Retinal pigment epithelial cell (primary cell): ENCODE data around the gene EHBP1.

Source experiments
- DNase-seq: peaks from one replicate; pipeline ENCODE4 v3.0.0-alpha.2; 2010; ENCODE audit warnings: low read depth
- H3K4me3 ChIP-seq: 2 replicates; pipeline ENCODE4 v1.5.1; 2011; ENCODE audit warnings: mild to moderate bottlenecking, low read length, control low read depth, moderate library complexity
- TF ChIP-seq, protein P1 (sequence below): conservative IDR thresholded peaks from 2 replicates; pipeline ENCODE4 v1.5.1; 2011; ENCODE audit warnings: low read depth, low read length, control low read depth, inconsistent platforms

Gene EHBP1

DNA sequence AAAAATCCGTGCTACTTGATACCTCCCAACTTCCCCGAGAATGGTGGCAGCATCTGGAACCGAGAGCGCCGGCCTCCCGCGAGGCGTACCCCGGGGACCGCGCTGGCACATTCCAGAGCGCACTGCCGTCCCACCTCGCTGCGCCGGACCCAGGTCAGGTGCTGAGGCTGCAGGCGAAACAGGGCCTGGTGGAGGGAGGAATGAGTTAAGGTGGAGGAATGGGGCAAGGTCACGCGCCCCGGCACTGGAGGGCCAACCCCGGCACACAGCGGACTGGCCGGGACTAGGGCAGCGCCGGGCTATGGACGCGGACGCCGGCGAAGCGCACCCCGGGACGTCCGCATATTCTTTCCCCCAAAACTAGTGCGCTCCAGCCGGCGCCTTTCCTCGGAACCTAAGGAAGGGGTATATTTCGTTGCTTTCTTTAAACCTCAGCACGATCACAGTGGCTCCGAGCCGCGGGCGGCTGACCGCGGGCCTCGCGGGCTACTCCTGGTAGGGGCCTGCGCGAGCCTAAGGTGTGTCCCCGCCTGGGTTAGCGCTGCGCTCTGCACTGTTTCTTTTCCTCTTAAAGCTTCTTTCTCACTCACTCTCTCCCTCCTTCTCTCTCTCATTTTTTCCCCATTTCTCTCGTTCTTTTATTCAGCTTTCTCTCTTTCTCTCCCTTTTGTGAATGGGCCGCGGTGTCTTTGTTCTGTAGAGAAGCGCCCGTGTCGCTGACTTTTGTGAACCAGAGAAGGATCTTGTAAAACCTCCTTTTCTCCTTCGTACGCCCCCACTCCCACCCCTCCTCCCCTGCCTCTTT is 343.1 kb downstream of the EHBP1 start:
- DNase-seq = no peak
- peak overlapping the region; percentile 91 for H3K4me3 ChIP-seq
- TF ChIP-seq, protein P1, sequence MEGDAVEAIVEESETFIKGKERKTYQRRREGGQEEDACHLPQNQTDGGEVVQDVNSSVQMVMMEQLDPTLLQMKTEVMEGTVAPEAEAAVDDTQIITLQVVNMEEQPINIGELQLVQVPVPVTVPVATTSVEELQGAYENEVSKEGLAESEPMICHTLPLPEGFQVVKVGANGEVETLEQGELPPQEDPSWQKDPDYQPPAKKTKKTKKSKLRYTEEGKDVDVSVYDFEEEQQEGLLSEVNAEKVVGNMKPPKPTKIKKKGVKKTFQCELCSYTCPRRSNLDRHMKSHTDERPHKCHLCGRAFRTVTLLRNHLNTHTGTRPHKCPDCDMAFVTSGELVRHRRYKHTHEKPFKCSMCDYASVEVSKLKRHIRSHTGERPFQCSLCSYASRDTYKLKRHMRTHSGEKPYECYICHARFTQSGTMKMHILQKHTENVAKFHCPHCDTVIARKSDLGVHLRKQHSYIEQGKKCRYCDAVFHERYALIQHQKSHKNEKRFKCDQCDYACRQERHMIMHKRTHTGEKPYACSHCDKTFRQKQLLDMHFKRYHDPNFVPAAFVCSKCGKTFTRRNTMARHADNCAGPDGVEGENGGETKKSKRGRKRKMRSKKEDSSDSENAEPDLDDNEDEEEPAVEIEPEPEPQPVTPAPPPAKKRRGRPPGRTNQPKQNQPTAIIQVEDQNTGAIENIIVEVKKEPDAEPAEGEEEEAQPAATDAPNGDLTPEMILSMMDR = no peak

- peak overlapping the region; percentile 91 for H3K4me3 ChIP-seq
- no peak for DNase-seq
- TF ChIP-seq, protein P1 = no peak
Measured at GRCh38 chr2:63049211-63049969, 343.9 kb downstream of the EHBP1 start.

DNA sequence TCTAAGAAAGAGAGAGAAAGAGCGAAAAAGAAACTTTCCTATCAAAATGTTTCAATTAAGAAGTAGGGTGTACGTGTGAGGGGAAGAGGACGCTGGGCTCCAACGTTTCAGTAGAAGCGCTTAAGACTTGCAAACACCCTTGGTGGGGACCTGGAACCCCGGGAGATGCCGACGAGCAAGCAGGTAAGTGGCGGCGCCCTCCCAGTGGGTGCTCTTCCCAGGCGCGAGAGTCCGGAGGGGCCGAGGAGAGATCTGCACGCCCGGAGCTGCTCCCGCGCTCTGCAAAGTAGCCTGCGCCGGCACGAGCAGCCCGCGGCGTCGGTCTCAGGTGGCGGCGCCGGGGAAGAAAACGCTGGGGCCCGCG is 344.4 kb downstream of the EHBP1 start:
- no peak for DNase-seq
- TF ChIP-seq, protein P1 = no peak
- peak overlapping the region; percentile 91 for H3K4me3 ChIP-seq

GRCh38 chr2:63050334-63051041 is 345.0 kb downstream of the EHBP1 start, which contains the start of gene OTX1:
Gene OTX1, plus strand, starts transcription at chr2:63050830. Its CDS starts 2,161 bp downstream, at chr2:63052991.
- TF ChIP-seq, protein P1 = peak; percentile 3
- peak; percentile 52 for DNase-seq
- peak within 1 kb of the TSS; percentile 91 for H3K4me3 ChIP-seq

DNA sequence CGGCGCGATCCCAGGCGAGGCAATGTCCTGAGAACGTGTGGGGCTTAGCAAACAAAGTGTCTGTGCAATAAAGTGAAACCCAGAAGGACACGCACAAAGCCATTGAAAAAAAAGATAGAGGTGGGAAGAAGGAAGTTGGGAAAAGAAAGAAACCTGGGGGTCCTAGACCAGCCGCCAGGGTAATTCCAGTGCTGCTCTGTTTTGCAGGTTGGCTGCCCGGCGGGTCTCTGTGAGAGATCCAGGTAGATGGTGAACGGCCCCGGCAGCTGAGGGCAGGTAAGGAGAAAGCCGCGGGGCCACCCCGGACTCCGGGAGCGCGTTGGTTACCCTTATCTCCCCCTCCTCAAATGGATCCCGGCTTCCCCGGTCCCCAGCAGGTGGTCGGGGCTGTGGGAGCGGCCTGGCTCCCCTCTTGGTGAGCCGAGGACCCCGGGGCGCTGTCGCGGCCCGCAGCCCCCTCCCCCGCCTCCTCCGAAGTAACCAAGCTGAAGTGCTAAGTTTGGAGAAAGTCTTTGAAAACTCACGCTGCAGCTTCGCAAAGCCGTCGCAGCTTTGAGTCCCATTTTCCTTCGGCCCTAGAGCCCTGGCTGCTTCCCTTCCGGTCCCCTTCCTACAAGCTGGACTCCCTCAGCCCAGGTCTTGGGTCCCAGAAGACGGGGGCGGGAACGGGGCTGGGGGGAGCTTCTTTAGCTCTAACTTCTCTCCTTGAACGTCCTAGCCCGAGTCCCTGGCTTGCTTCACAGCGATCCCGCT is 345.7 kb downstream of the EHBP1 start:
- H3K4me3 ChIP-seq = peak overlapping the region; percentile 91
- DNase-seq = no peak
- TF ChIP-seq, protein P1 = no peak

- DNase-seq = no peak
- H3K4me3 ChIP-seq = peak overlapping the region; percentile 91
- TF ChIP-seq, protein P1 = no peak
Measured at GRCh38 chr2:63051795-63052333, 346.4 kb downstream of the EHBP1 start.
